Liver (tissue), 9 donors: ENCODE results near the gene ANKRD28. TPM values are rescaled to one million over a fixed set of nuclear protein-coding genes. Genes with fewer than 3 reads are reported as not detected.

ENCODE experiments used
- DNase-seq: peaks from one replicate; pipeline ENCODE4 v3.0.0-alpha.2; 2017; ENCODE audit warnings: low spot score
- H3K27ac ChIP-seq, 2 donors: one replicate each; pipeline ENCODE4 v1.7.0; 2013; ENCODE audit warnings: inconsistent platforms in 2 of 2, low read length in 2 of 2, control low read depth in 1 of 2, low read depth in 1 of 2, mild to moderate bottlenecking in 1 of 2
- H3K27me3 ChIP-seq, 4 donors: one replicate each; pipeline versions ENCODE4 v1.6.1 to v1.7.0; 2013; ENCODE audit warnings: low read length in 3 of 4, inconsistent platforms in 1 of 4, mild to moderate bottlenecking in 1 of 4, moderate library complexity in 1 of 4; ENCODE audit not compliant: control insufficient read depth in 4 of 4, insufficient read depth in 4 of 4
- H3K36me3 ChIP-seq, 4 donors: one replicate each; pipeline versions ENCODE4 v1.6.1 to v1.7.0; 2013; ENCODE audit warnings: low read length in 3 of 4, mild to moderate bottlenecking in 3 of 4, low read depth in 1 of 4, moderate library complexity in 1 of 4; ENCODE audit not compliant: control insufficient read depth in 4 of 4, insufficient read depth in 3 of 4
- H3K4me1 ChIP-seq, 4 donors: one replicate each; pipeline versions ENCODE4 v1.6.1 to v1.7.0; 2013; ENCODE audit warnings: low read length in 3 of 4, mild to moderate bottlenecking in 3 of 4, moderate library complexity in 1 of 4; ENCODE audit not compliant: control insufficient read depth in 4 of 4, insufficient read depth in 4 of 4
- H3K4me3 ChIP-seq, 3 donors: one replicate each; pipeline versions ENCODE4 v1.6.1 to v1.7.0; 2013; ENCODE audit warnings: low read length in 3 of 3, control low read depth in 1 of 3, low read depth in 1 of 3, mild to moderate bottlenecking in 1 of 3
- H3K9ac ChIP-seq, 2 donors: one replicate each; pipeline ENCODE4 v1.7.0; 2013; ENCODE audit warnings: low read length in 2 of 2, mild to moderate bottlenecking in 2 of 2, moderate library complexity in 2 of 2, control low read depth in 1 of 2, low read depth in 1 of 2
- H3K9me3 ChIP-seq, 4 donors: one replicate each; pipeline versions ENCODE4 v1.6.1 to v1.7.0; 2013; ENCODE audit warnings: low read length in 3 of 4; ENCODE audit not compliant: control insufficient read depth in 4 of 4
- EGR1 ChIP-seq, 2 donors: IDR thresholded peaks; 2 replicates each; pipeline ENCODE4 v1.6.1; 2016 to 2018; ENCODE audit warnings: antibody characterized with exemption in 2 of 2, low read depth in 2 of 2
- FOXA1 ChIP-seq: IDR thresholded peaks from 2 replicates; pipeline ENCODE4 v1.6.1; 2016; ENCODE audit warnings: antibody characterized with exemption
- FOXA2 ChIP-seq: IDR thresholded peaks from 2 replicates; pipeline ENCODE4 v1.6.1; 2016; ENCODE audit warnings: antibody characterized with exemption
- GABPA ChIP-seq, 2 donors: IDR thresholded peaks in 1 of 2; conservative IDR thresholded peaks in 1 of 2; 2 replicates each; pipeline ENCODE4 v1.6.1; 2016; ENCODE audit warnings: antibody characterized with exemption in 2 of 2, mild to moderate bottlenecking in 1 of 2, moderate library complexity in 1 of 2
- HNF4A ChIP-seq, 2 donors: conservative IDR thresholded peaks; 2 replicates each; pipeline ENCODE4 v1.6.1; 2016; ENCODE audit warnings: antibody characterized with exemption in 2 of 2, mild to moderate bottlenecking in 2 of 2
- HNF4G ChIP-seq: IDR thresholded peaks from 2 replicates; pipeline ENCODE4 v1.6.1; 2016; ENCODE audit warnings: antibody characterized with exemption
- JUND ChIP-seq, 2 donors: IDR thresholded peaks; 2 replicates each; pipeline ENCODE4 v1.6.1; 2016; ENCODE audit warnings: antibody characterized with exemption in 2 of 2
- NR2F2 ChIP-seq: IDR thresholded peaks from 2 replicates; pipeline ENCODE4 v1.6.1; 2016; ENCODE audit warnings: antibody characterized with exemption
- RAD21 ChIP-seq, 2 donors: IDR thresholded peaks; 2 replicates each; pipeline ENCODE4 v1.6.1; 2016; ENCODE audit warnings: antibody characterized with exemption in 2 of 2, mild to moderate bottlenecking in 2 of 2
- RXRA ChIP-seq, 2 donors: IDR thresholded peaks; 2 replicates each; pipeline ENCODE4 v1.6.1; 2017 to 2018; ENCODE audit warnings: antibody characterized with exemption in 2 of 2, mild to moderate bottlenecking in 1 of 2
- SP1 ChIP-seq: IDR thresholded peaks from 2 replicates; pipeline ENCODE4 v1.6.1; 2018; ENCODE audit warnings: antibody characterized with exemption, mild to moderate bottlenecking
- TAF1 ChIP-seq: conservative IDR thresholded peaks from 2 replicates; pipeline ENCODE4 v1.6.1; 2016; ENCODE audit warnings: antibody characterized with exemption, mild to moderate bottlenecking
- YY1 ChIP-seq: IDR thresholded peaks from 2 replicates; pipeline ENCODE4 v1.6.1; 2016; ENCODE audit warnings: antibody characterized with exemption, mild to moderate bottlenecking
- WGBS: extraction: QIAGEN DNeasy Blood & Tissue Kit; methylation state at CpG from one replicate; pipeline ENCODE4 v1.1.7; 2013; 5-methylcytosine and 5-hydroxymethylcytosine counted together
- polyA plus RNA-seq, 2 donors: library from polyadenylated mRNA; stranded (reverse) in 1 of 2; unstranded in 1 of 2; fragments of 200-250 nt in 1 of 2; fragments of >200 nt in 1 of 2; fragmentation: Nextera tagmentation in 1 of 2; extraction: Ambion mirVana in 1 of 2; gene quantifications; one replicate each; pipeline versions ENCODE4 v1.2.1 to v1.2.3, GENCODE V29; 2013 to 2015
- total RNA-seq, 2 donors: library from RNA; depleted of rRNA; stranded (reverse); fragments of >200 nt; gene quantifications; one replicate each; pipeline ENCODE4 v1.2.3, GENCODE V29; 2014
- TF ChIP-seq, protein P1 (sequence below): IDR thresholded peaks from 2 replicates; pipeline ENCODE4 v1.6.1; 2016; ENCODE audit warnings: antibody characterized with exemption
- TF ChIP-seq, protein P2 (sequence below): IDR thresholded peaks from 2 replicates; pipeline ENCODE4 v1.6.1; 2016; ENCODE audit warnings: antibody characterized with exemption
- TF ChIP-seq, protein P3 (sequence below): fragments of 150-350 bp; IDR thresholded peaks from 2 replicates; pipeline ENCODE4 v1.5.1; 2017; ENCODE audit warnings: improper control_type of control experiment, low read depth, low read length; ENCODE audit not compliant: missing input control
- TF ChIP-seq, protein P4 (sequence below): IDR thresholded peaks from 2 replicates; pipeline ENCODE4 v1.6.1; 2016; ENCODE audit warnings: antibody characterized with exemption
- TF ChIP-seq, protein P5 (sequence below): IDR thresholded peaks from 2 replicates; pipeline ENCODE4 v1.6.1; 2016; ENCODE audit warnings: antibody characterized with exemption, mild to moderate bottlenecking
- donor health status: healthy.
- donor health status: healthy.
- donor health status: healthy.
- donor health status: healthy.
- donor health status: healthy.

ANKRD28 gene
- total and polyA plus RNA-seq, 4 donors = 9.2 to 39.1 (median 16.8) TPM

DNA sequence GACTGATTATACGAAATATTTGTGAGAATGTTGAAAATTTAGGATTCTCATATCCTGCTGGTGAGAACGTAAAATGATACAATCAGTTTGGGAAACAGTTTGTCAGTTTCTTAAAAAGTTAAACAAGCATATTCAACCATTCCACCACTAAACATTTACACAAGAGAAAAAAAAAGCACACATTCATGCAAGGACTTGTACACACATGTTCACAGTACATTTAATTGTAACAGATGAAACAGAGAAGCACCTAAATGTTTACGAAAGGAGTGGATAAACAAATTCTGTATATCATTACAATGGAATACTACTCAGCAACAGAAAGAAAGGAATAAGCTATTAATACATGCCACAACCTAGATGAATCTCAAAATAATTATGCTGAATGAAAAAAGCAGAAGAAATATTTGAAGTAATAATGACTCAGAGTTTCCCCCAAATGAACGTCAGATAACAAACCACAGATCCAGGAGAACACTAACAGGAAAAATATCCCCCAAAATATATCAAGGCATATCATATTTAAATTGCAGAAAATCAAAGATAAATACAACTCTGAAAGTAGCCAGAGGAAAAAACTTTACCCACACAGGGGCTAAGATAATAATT, 14.3 kb downstream of the ANKRD28 start:
- H3K4me1 ChIP-seq = peaks cover 0 to 15% (median 5%) of the 10 kb centered on the region in 4 donors
- H3K27ac ChIP-seq = peak overlapping the region in 1 of 2 donors; percentile 5
- H3K9ac ChIP-seq = no peak overlapping the region
- no peak for DNase-seq
- no peaks in the 10 kb centered on the region for H3K27me3 ChIP-seq
- H3K36me3 ChIP-seq = no peaks in the 10 kb centered on the region
- H3K9me3 ChIP-seq = no peaks in the 10 kb centered on the region
- WGBS = 72% methylated on average over 4 of the region's 4 CpGs
- H3K4me3 ChIP-seq = no peak overlapping the region
- TF ChIP-seq RXRA (IDR thresholded peaks at IDR 0.05) = no peak
- no peak for TF ChIP-seq JUND (IDR thresholded peaks at IDR 0.05)
- no peak for TF ChIP-seq YY1
- TF ChIP-seq NR2F2 = no peak
- TF ChIP-seq TAF1 = no peak
- TF ChIP-seq GABPA (IDR thresholded peaks at IDR 0.05 in 1 of 2, conservative IDR thresholded peaks at IDR 0.05 in 1 of 2) = no peak
- TF ChIP-seq FOXA2 = no peak
- no peak for TF ChIP-seq EGR1 (IDR thresholded peaks at IDR 0.05; ENCODE audit: low read depth in 2 of 2)
- no peak for TF ChIP-seq HNF4G
- TF ChIP-seq, protein P1, sequence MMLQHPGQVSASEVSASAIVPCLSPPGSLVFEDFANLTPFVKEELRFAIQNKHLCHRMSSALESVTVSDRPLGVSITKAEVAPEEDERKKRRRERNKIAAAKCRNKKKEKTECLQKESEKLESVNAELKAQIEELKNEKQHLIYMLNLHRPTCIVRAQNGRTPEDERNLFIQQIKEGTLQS = no peak
- TF ChIP-seq, protein P2, sequence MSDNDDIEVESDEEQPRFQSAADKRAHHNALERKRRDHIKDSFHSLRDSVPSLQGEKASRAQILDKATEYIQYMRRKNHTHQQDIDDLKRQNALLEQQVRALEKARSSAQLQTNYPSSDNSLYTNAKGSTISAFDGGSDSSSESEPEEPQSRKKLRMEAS = no peak
- TF ChIP-seq, protein P3, sequence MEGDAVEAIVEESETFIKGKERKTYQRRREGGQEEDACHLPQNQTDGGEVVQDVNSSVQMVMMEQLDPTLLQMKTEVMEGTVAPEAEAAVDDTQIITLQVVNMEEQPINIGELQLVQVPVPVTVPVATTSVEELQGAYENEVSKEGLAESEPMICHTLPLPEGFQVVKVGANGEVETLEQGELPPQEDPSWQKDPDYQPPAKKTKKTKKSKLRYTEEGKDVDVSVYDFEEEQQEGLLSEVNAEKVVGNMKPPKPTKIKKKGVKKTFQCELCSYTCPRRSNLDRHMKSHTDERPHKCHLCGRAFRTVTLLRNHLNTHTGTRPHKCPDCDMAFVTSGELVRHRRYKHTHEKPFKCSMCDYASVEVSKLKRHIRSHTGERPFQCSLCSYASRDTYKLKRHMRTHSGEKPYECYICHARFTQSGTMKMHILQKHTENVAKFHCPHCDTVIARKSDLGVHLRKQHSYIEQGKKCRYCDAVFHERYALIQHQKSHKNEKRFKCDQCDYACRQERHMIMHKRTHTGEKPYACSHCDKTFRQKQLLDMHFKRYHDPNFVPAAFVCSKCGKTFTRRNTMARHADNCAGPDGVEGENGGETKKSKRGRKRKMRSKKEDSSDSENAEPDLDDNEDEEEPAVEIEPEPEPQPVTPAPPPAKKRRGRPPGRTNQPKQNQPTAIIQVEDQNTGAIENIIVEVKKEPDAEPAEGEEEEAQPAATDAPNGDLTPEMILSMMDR = no peak
- TF ChIP-seq, protein P4, sequence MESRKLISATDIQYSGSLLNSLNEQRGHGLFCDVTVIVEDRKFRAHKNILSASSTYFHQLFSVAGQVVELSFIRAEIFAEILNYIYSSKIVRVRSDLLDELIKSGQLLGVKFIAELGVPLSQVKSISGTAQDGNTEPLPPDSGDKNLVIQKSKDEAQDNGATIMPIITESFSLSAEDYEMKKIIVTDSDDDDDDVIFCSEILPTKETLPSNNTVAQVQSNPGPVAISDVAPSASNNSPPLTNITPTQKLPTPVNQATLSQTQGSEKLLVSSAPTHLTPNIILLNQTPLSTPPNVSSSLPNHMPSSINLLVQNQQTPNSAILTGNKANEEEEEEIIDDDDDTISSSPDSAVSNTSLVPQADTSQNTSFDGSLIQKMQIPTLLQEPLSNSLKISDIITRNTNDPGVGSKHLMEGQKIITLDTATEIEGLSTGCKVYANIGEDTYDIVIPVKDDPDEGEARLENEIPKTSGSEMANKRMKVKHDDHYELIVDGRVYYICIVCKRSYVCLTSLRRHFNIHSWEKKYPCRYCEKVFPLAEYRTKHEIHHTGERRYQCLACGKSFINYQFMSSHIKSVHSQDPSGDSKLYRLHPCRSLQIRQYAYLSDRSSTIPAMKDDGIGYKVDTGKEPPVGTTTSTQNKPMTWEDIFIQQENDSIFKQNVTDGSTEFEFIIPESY = no peak
- TF ChIP-seq SP1 = no peak
- TF ChIP-seq RAD21 (IDR thresholded peaks at IDR 0.05) = no peak
- TF ChIP-seq HNF4A (conservative IDR thresholded peaks at IDR 0.05) = no peak
- TF ChIP-seq FOXA1 = no peak
- TF ChIP-seq, protein P5, sequence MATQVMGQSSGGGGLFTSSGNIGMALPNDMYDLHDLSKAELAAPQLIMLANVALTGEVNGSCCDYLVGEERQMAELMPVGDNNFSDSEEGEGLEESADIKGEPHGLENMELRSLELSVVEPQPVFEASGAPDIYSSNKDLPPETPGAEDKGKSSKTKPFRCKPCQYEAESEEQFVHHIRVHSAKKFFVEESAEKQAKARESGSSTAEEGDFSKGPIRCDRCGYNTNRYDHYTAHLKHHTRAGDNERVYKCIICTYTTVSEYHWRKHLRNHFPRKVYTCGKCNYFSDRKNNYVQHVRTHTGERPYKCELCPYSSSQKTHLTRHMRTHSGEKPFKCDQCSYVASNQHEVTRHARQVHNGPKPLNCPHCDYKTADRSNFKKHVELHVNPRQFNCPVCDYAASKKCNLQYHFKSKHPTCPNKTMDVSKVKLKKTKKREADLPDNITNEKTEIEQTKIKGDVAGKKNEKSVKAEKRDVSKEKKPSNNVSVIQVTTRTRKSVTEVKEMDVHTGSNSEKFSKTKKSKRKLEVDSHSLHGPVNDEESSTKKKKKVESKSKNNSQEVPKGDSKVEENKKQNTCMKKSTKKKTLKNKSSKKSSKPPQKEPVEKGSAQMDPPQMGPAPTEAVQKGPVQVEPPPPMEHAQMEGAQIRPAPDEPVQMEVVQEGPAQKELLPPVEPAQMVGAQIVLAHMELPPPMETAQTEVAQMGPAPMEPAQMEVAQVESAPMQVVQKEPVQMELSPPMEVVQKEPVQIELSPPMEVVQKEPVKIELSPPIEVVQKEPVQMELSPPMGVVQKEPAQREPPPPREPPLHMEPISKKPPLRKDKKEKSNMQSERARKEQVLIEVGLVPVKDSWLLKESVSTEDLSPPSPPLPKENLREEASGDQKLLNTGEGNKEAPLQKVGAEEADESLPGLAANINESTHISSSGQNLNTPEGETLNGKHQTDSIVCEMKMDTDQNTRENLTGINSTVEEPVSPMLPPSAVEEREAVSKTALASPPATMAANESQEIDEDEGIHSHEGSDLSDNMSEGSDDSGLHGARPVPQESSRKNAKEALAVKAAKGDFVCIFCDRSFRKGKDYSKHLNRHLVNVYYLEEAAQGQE = no peak
